Measurements from ENCODE around the gene TRIM41. TPM values are rescaled to one million over a fixed set of nuclear protein-coding genes. Genes with fewer than 3 reads are reported as not detected.
"Not testable (repeated sequence)": the region's sequence is repeated elsewhere in the genome, so short reads cannot be mapped to it uniquely, and the experiment has no call there.

TRIM41 gene
- total RNA-seq, 1 donor, result 9.9 TPM

GRCh38 chr5:181260720-181261319, 37.7 kb downstream of the TRIM41 start, which contains the start of gene TRIM52:
Gene TRIM52, minus strand, starts transcription at chr5:181261143. Its CDS starts 330 bp downstream, at chr5:181260813.
- no peak for TF ChIP-seq CTCF (IDR thresholded peaks at IDR 0.05; ENCODE audit: insufficient read depth, low read depth, low read length)
- peak within 1 kb of the TSS; percentile 94 for H3K4me3 ChIP-seq (ENCODE audit: low read depth, low read length)
- DNase-seq (ENCODE audit: low read depth), result peak; percentile 92

GRCh38 chr5:181261320-181262049, 38.4 kb downstream of the TRIM41 start:
- TF ChIP-seq CTCF (IDR thresholded peaks at IDR 0.05; ENCODE audit: insufficient read depth, low read depth, low read length), result no peak
- peak overlapping the region; percentile 94 for H3K4me3 ChIP-seq (ENCODE audit: low read depth, low read length)
- peak; percentile 68 for DNase-seq (ENCODE audit: low read depth)

GRCh38 chr5:181263633-181264032, 40.6 kb downstream of the TRIM41 start:
- TF ChIP-seq CTCF (IDR thresholded peaks at IDR 0.05; ENCODE audit: insufficient read depth, low read depth, low read length), result no peak
- no peak for DNase-seq (ENCODE audit: low read depth)
- no peak overlapping the region for H3K4me3 ChIP-seq (ENCODE audit: low read depth, low read length)

GRCh38 chr5:181265092-181265671, 42.1 kb downstream of the TRIM41 start:
- H3K4me3 ChIP-seq (ENCODE audit: low read depth, low read length), result no peak overlapping the region
- TF ChIP-seq CTCF (IDR thresholded peaks at IDR 0.05; ENCODE audit: insufficient read depth, low read depth, low read length), result no peak
- DNase-seq (ENCODE audit: low read depth), result no peak

GRCh38 chr5:181267291-181267904, 44.3 kb downstream of the TRIM41 start:
- not testable (repeated sequence) for H3K4me3 ChIP-seq (ENCODE audit: low read depth, low read length); DNase-seq (ENCODE audit: low read depth)

- DNase-seq (ENCODE audit: low read depth); H3K4me3 ChIP-seq (ENCODE audit: low read depth, low read length): not testable (repeated sequence)
Measured at GRCh38 chr5:181267907-181268306, 44.8 kb downstream of the TRIM41 start.

- no peak for DNase-seq (ENCODE audit: low read depth)
- H3K4me3 ChIP-seq (ENCODE audit: low read depth, low read length), result no peak overlapping the region
Measured at GRCh38 chr5:181271081-181271480, 48.0 kb downstream of the TRIM41 start.

More at GRCh38 chr5:181271081-181271480, 48.0 kb downstream of the TRIM41 start:
- no peak for TF ChIP-seq CTCF (IDR thresholded peaks at IDR 0.05; ENCODE audit: insufficient read depth, low read depth, low read length)
